HG03432 (cell line): Measurements from ENCODE around the gene SLC22A17.
"Not testable (repeated sequence)": the region's sequence is repeated elsewhere in the genome, so short reads cannot be mapped to it uniquely, and the experiment has no call there.

Source experiments
- ATAC-seq: cut with Tn5 transposase; IDR thresholded peaks from one replicate; pipeline ENCODE4 v1.9.1; 2021; ENCODE audit warnings: mild to moderate bottlenecking, moderate library complexity; ENCODE audit not compliant: unreplicated experiment

The SLC22A17 gene

GRCh38 chr14:23352506-23353432 is at the start of gene SLC22A17:
TSS of gene SLC22A17 (minus strand) at chr14:23352887.
- no peak for ATAC-seq

- ATAC-seq, result no peak
Observed at GRCh38 chr14:23401291-23401690, 48.6 kb upstream of the SLC22A17 start.

GRCh38 chr14:23400496-23401149 is 47.9 kb upstream of the SLC22A17 start:
- ATAC-seq, result not testable (repeated sequence)

- ATAC-seq, result no peak
Observed at GRCh38 chr14:23399591-23399990, 46.9 kb upstream of the SLC22A17 start.

GRCh38 chr14:23399136-23399535 is 46.4 kb upstream of the SLC22A17 start:
- no peak for ATAC-seq

- no peak for ATAC-seq
Observed at GRCh38 chr14:23398348-23398747, 45.7 kb upstream of the SLC22A17 start.

GRCh38 chr14:23396781-23397407 is 44.2 kb upstream of the SLC22A17 start:
- no peak for ATAC-seq

- no peak for ATAC-seq
Observed at GRCh38 chr14:23396126-23396525, 43.4 kb upstream of the SLC22A17 start.

- ATAC-seq, result no peak
Observed at GRCh38 chr14:23392613-23393012, 39.9 kb upstream of the SLC22A17 start.

GRCh38 chr14:23389871-23390270 is 37.2 kb upstream of the SLC22A17 start:
- not testable (repeated sequence) for ATAC-seq

GRCh38 chr14:23389396-23389795 is 36.7 kb upstream of the SLC22A17 start:
- no peak for ATAC-seq

- ATAC-seq, result no peak
Observed at GRCh38 chr14:23388996-23389395, 36.3 kb upstream of the SLC22A17 start.

GRCh38 chr14:23387916-23388882 is 35.5 kb upstream of the SLC22A17 start:
- no peak for ATAC-seq

- no peak for ATAC-seq
Observed at GRCh38 chr14:23386999-23387398, 34.3 kb upstream of the SLC22A17 start.

GRCh38 chr14:23386266-23386657 is 33.6 kb upstream of the SLC22A17 start:
- not testable (repeated sequence) for ATAC-seq

- no peak for ATAC-seq
Observed at GRCh38 chr14:23385642-23386265, 33.1 kb upstream of the SLC22A17 start.

- no peak for ATAC-seq
Observed at GRCh38 chr14:23385244-23385641, 32.6 kb upstream of the SLC22A17 start.

- ATAC-seq, result no peak
Observed at GRCh38 chr14:23384364-23385080, 31.8 kb upstream of the SLC22A17 start.

- ATAC-seq, result no peak
Observed at GRCh38 chr14:23382731-23383440, 30.2 kb upstream of the SLC22A17 start.
